HepG2 (cell line): Measurements from ENCODE around the gene GPR107. TPM values are rescaled to one million over a fixed set of nuclear protein-coding genes. Genes with fewer than 3 reads are reported as not detected.

Experiments
- AHDC1 ChIP-seq: sonication (generic); formaldehyde crosslinking; IDR thresholded peaks from 2 replicates; pipeline ENCODE4 v1.5.1; 2020; ENCODE audit warnings: mild to moderate bottlenecking, missing genetic modification reagents, borderline replicate concordance
- DRAP1 ChIP-seq: IDR thresholded peaks from 2 replicates; pipeline ENCODE4 v1.6.1; 2016; ENCODE audit warnings: missing genetic modification reagents, missing compliant biosample characterization
- FOXA3 ChIP-seq: IDR thresholded peaks from 2 replicates; pipeline ENCODE4 v1.6.1; 2016; ENCODE audit warnings: missing genetic modification reagents, missing compliant biosample characterization
- FOXK1 ChIP-seq: sonication (generic); formaldehyde crosslinking; IDR thresholded peaks from 2 replicates; pipeline ENCODE4 v1.4.0; 2020; ENCODE audit warnings: low read depth, missing genetic modification reagents, borderline replicate concordance
- GATAD2A ChIP-seq: IDR thresholded peaks from 2 replicates; pipeline ENCODE4 v1.6.1; 2016
- HDAC2 ChIP-seq: sonication (generic); formaldehyde crosslinking; IDR thresholded peaks from 2 replicates; pipeline ENCODE4 v1.4.0; 2020; ENCODE audit warnings: missing genetic modification reagents
- HNF4A ChIP-seq: sonication (generic); formaldehyde crosslinking; IDR thresholded peaks from 2 replicates; pipeline ENCODE4 v1.4.0; 2020; ENCODE audit warnings: missing genetic modification reagents
- KDM6A ChIP-seq: IDR thresholded peaks from 2 replicates; pipeline ENCODE4 v1.6.1; 2016; ENCODE audit warnings: low read depth
- MED1 ChIP-seq: sonication (generic); formaldehyde crosslinking; IDR thresholded peaks from 2 replicates; pipeline ENCODE4 v1.4.0; 2020; ENCODE audit warnings: missing genetic modification reagents
- NR2C2 ChIP-seq: sonication (generic); formaldehyde crosslinking; IDR thresholded peaks from 2 replicates; pipeline ENCODE4 v1.4.0; 2020; ENCODE audit warnings: missing genetic modification reagents, mild to moderate bottlenecking, moderate library complexity, borderline replicate concordance
- RXRA ChIP-seq: sonication (generic); formaldehyde crosslinking; IDR thresholded peaks from 2 replicates; pipeline ENCODE4 v1.5.1; 2020; ENCODE audit warnings: missing genetic modification reagents
- SMAD3 ChIP-seq: sonication (generic); formaldehyde crosslinking; IDR thresholded peaks from 2 replicates; pipeline ENCODE4 v1.4.0; 2020; ENCODE audit warnings: missing genetic modification reagents
- TARDBP ChIP-seq: sonication (generic); formaldehyde crosslinking; IDR thresholded peaks from 2 replicates; pipeline ENCODE4 v1.8.0; 2022; ENCODE audit warnings: mild to moderate bottlenecking, missing genetic modification reagents
- TEAD3 ChIP-seq: optimal IDR thresholded peaks from 2 replicates; pipeline ENCODE3; 2016; ENCODE audit warnings: borderline replicate concordance
- ZNF30 ChIP-seq: sonication (generic); formaldehyde crosslinking; IDR thresholded peaks from 2 replicates; pipeline ENCODE4 v1.5.0; 2020; ENCODE audit warnings: mild to moderate bottlenecking, missing genetic modification reagents
- ZNF362 ChIP-seq: sonication (generic); formaldehyde crosslinking; IDR thresholded peaks from 2 replicates; pipeline ENCODE4 v1.4.0; 2020; ENCODE audit warnings: missing genetic modification reagents, mild to moderate bottlenecking, borderline replicate concordance
- ZNF441 ChIP-seq: sonication (generic); formaldehyde crosslinking; IDR thresholded peaks from 2 replicates; pipeline ENCODE4 v1.7.0; 2021; ENCODE audit warnings: missing genetic modification reagents, borderline replicate concordance
- ZNF710 ChIP-seq: sonication (generic); formaldehyde crosslinking; IDR thresholded peaks from 2 replicates; pipeline ENCODE4 v1.5.0; 2020; ENCODE audit warnings: mild to moderate bottlenecking, missing genetic modification reagents, borderline replicate concordance
- polyA plus RNA-seq, 8 experiments: library from polyadenylated mRNA; depleted of rRNA in 3 of 8; stranded (reverse) in 7 of 8; unstranded in 1 of 8; fragments of >200 nt; fragmentation: Illumina TruSeq in 4 of 8; extraction: Trizol in 4 of 8; gene quantifications; 2 replicates each; pipeline versions ENCODE4 v1.2.1 to v1.2.3, GENCODE V29; 2011 to 2016; ENCODE audit warnings: low read depth in 4 of 8, missing spikeins in 1 of 8, mixed read lengths in 1 of 8; ENCODE audit not compliant: insufficient read depth in 1 of 8
- total RNA-seq, 5 experiments: library from RNA; depleted of rRNA; stranded (reverse); fragments of >200 nt; fragmentation: Illumina TruSeq; extraction: Trizol; gene quantifications; 2 replicates each; pipeline ENCODE4 v1.2.3, GENCODE V29; 2016; ENCODE audit warnings: low read depth in 1 of 5

GPR107 gene
- total and polyA plus RNA-seq, 2 of the 13 experiments (the other 11 are each of a cell fraction or from before 2014, with no cell fraction given) = 22.5 to 24.4 TPM

GRCh38 chr9:130159057-130159456 lies 105.4 kb downstream of the GPR107 start (continued):
- TF ChIP-seq AHDC1 (CRISPR knock-in tag) (0 out of 2 replicates have a peak, but pooled peaks have one; percentile 39), NR2C2 (CRISPR knock-in tag) (no peak), ZNF30 (CRISPR knock-in tag) (no peak), TEAD3 (CRISPR knock-in tag) (peak; percentile 54), HNF4A (CRISPR knock-in tag) (peak; percentile 88), ZNF710 (0 out of 2 replicates have a peak, but pooled peaks have one; percentile 22), HDAC2 (CRISPR knock-in tag) (peak; percentile 19; the same call in 1 of the 2 replicates), ZNF441 (0 out of 2 replicates have a peak, but pooled peaks have one; percentile 19), DRAP1 (CRISPR knock-in tag) (0 out of 2 replicates have a peak, but pooled peaks have one; percentile 18), SMAD3 (0 out of 2 replicates have a peak, but pooled peaks have one; percentile 31), FOXA3 (CRISPR knock-in tag) (peak; percentile 75), TARDBP (no peak), KDM6A (CRISPR knock-in tag) (peak; percentile 30; the same call in 1 of the 2 replicates), FOXK1 (CRISPR knock-in tag) (peak; percentile 62; the same call in 1 of the 2 replicates), MED1 (0 out of 2 replicates have a peak, but pooled peaks have one; percentile 20), RXRA (CRISPR knock-in tag) (no peak), ZNF362 (CRISPR knock-in tag) (peak; percentile 95), GATAD2A (CRISPR knock-in tag) (peak; percentile 53)
